ENCODE results near the gene TMPRSS9. TPM values are rescaled to one million over a fixed set of nuclear protein-coding genes. Genes with fewer than 3 reads are reported as not detected.

The TMPRSS9 gene
- total RNA-seq, 2 donors from 2014 or later, result 0.25 TPM; not detected in 1

- Histone ChIP-seq H3K36me3 (peaks cover 4% of the 10 kb centered on the region), H3K27ac (no peak overlapping the region), H3K9ac (ENCODE audit: low read depth in 2 of 2, low read length in 2 of 2) (no peak overlapping the region), H3K4me3 (no peak overlapping the region), H3K4me1 (no peaks in the 10 kb centered on the region), H3K27me3 (no peaks in the 10 kb centered on the region), H3K9me3 (no peaks in the 10 kb centered on the region)
- TF ChIP-seq CTCF (IDR thresholded peaks at IDR 0.05), result no peak
- no peak for DNase-seq
- intact Hi-C loops (cut with DNase I), result no loop called here
Observed at GRCh38 chr19:2446381-2446780, 86.3 kb downstream of the TMPRSS9 start.

- intact Hi-C loops (cut with DNase I), result no loop called here
- no peak for TF ChIP-seq CTCF (IDR thresholded peaks at IDR 0.05)
- Histone ChIP-seq H3K9me3 (no peaks in the 10 kb centered on the region), H3K4me3 (no peak overlapping the region), H3K9ac (ENCODE audit: low read depth in 2 of 2, low read length in 2 of 2) (no peak overlapping the region), H3K4me1 (no peaks in the 10 kb centered on the region), H3K36me3 (no peaks in the 10 kb centered on the region), H3K27me3 (no peaks in the 10 kb centered on the region), H3K27ac (no peak overlapping the region)
- no peak for DNase-seq
Observed at GRCh38 chr19:2449019-2449418, 89.0 kb downstream of the TMPRSS9 start.

GRCh38 chr19:2451138-2451537 is 91.1 kb downstream of the TMPRSS9 start:
- intact Hi-C loops (cut with DNase I), result no loop called here
- Histone ChIP-seq H3K27me3 (no peaks in the 10 kb centered on the region), H3K9me3 (no peaks in the 10 kb centered on the region), H3K36me3 (no peaks in the 10 kb centered on the region), H3K4me1 (no peaks in the 10 kb centered on the region), H3K9ac (ENCODE audit: low read depth in 2 of 2, low read length in 2 of 2) (no peak overlapping the region), H3K4me3 (no peak overlapping the region), H3K27ac (no peak overlapping the region)
- no peak for TF ChIP-seq CTCF (IDR thresholded peaks at IDR 0.05)
- DNase-seq, result no peak

GRCh38 chr19:2451741-2452140 is 91.7 kb downstream of the TMPRSS9 start:
- no peak overlapping the region for H3K27ac ChIP-seq
- no peak overlapping the region for H3K4me3 ChIP-seq
- intact Hi-C loops (cut with DNase I), result no loop called here
- TF ChIP-seq CTCF (IDR thresholded peaks at IDR 0.05), result no peak
- H3K4me1 ChIP-seq, result no peaks in the 10 kb centered on the region
- no peaks in the 10 kb centered on the region for H3K9me3 ChIP-seq
- H3K36me3 ChIP-seq, result no peaks in the 10 kb centered on the region
- no peak for DNase-seq
- no peaks in the 10 kb centered on the region for H3K27me3 ChIP-seq
- no peak overlapping the region for H3K9ac ChIP-seq (ENCODE audit: low read depth in 2 of 2, low read length in 2 of 2)

GRCh38 chr19:2453431-2454025 is 93.5 kb downstream of the TMPRSS9 start:
- no peak for DNase-seq
- intact Hi-C loops (cut with DNase I), result no loop called here
- no peaks in the 10 kb centered on the region for H3K36me3 ChIP-seq
- no peaks in the 10 kb centered on the region for H3K27me3 ChIP-seq
- no peak overlapping the region for H3K27ac ChIP-seq
- H3K4me3 ChIP-seq, result no peak overlapping the region
- no peaks in the 10 kb centered on the region for H3K4me1 ChIP-seq
- no peak for TF ChIP-seq CTCF (IDR thresholded peaks at IDR 0.05)
- no peak overlapping the region for H3K9ac ChIP-seq (ENCODE audit: low read depth in 2 of 2, low read length in 2 of 2)
- no peaks in the 10 kb centered on the region for H3K9me3 ChIP-seq

Data from colonic mucosa (tissue), 4 donors.